GM21423 (cell line): Measurements from ENCODE around the gene ECT2.
"Not testable (repeated sequence)": the region's sequence is repeated elsewhere in the genome, so short reads cannot be mapped to it uniquely, and the experiment has no call there.

Experiments
- ATAC-seq: cut with Tn5 transposase; IDR thresholded peaks from one replicate; pipeline ENCODE4 v1.9.1; 2021; ENCODE audit warnings: mild to moderate bottlenecking, moderate library complexity; ENCODE audit not compliant: unreplicated experiment

Gene ECT2

GRCh38 chr3:172804323-172804722, 53.8 kb downstream of the ECT2 start:
- ATAC-seq: no peak

- no peak for ATAC-seq
These were observed 58.5 kb downstream of the ECT2 start for GRCh38 chr3:172808969-172809546.

- no peak for ATAC-seq
These were observed 60.6 kb downstream of the ECT2 start for GRCh38 chr3:172811099-172811498.

GRCh38 chr3:172813462-172813861, 62.9 kb downstream of the ECT2 start:
- no peak for ATAC-seq

GRCh38 chr3:172814738-172815137, 64.2 kb downstream of the ECT2 start:
- no peak for ATAC-seq

- no peak for ATAC-seq
These were observed 65.3 kb downstream of the ECT2 start for GRCh38 chr3:172815857-172816256.

GRCh38 chr3:172816281-172816680, 65.8 kb downstream of the ECT2 start:
- no peak for ATAC-seq

- no peak for ATAC-seq
These were observed 66.4 kb downstream of the ECT2 start for GRCh38 chr3:172816968-172817367.

GRCh38 chr3:172820492-172820891, 70.0 kb downstream of the ECT2 start:
- ATAC-seq: no peak

GRCh38 chr3:172824229-172824628, 73.7 kb downstream of the ECT2 start:
- no peak for ATAC-seq

GRCh38 chr3:172827231-172827630, 76.7 kb downstream of the ECT2 start:
- not testable (repeated sequence) for ATAC-seq

- no peak for ATAC-seq
These were observed 82.5 kb downstream of the ECT2 start for GRCh38 chr3:172832983-172833382.

GRCh38 chr3:172836390-172836997, 86.0 kb downstream of the ECT2 start:
- ATAC-seq: no peak

GRCh38 chr3:172839679-172840078, 89.2 kb downstream of the ECT2 start:
- no peak for ATAC-seq

- ATAC-seq: no peak
These were observed 89.9 kb downstream of the ECT2 start for GRCh38 chr3:172840463-172840862.

- no peak for ATAC-seq
These were observed 90.4 kb downstream of the ECT2 start for GRCh38 chr3:172840913-172841312.

GRCh38 chr3:172844428-172844827, 93.9 kb downstream of the ECT2 start:
- no peak for ATAC-seq

GRCh38 chr3:172846103-172846561, 95.6 kb downstream of the ECT2 start:
- peak; percentile 65 for ATAC-seq

GRCh38 chr3:172846706-172847105, 96.2 kb downstream of the ECT2 start:
- no peak for ATAC-seq

- no peak for ATAC-seq
These were observed 96.8 kb downstream of the ECT2 start for GRCh38 chr3:172847292-172847691.

GRCh38 chr3:172848910-172849309, 98.4 kb downstream of the ECT2 start:
- ATAC-seq: no peak

- no peak for ATAC-seq
These were observed 102.5 kb downstream of the ECT2 start for GRCh38 chr3:172853005-172853404.
